A549 (cell line): ENCODE data around the gene PIP5K1A. TPM values are rescaled to one million over a fixed set of nuclear protein-coding genes. Genes with fewer than 3 reads are reported as not detected.

Experiments used
- ATAC-seq, 2 experiments: fragments of 200-7000 bp in 1 of 2; fragments of >200 bp in 1 of 2; cut with Nextera tagmentation in 1 of 2; cut with Tn5 transposase in 1 of 2; 3 replicates each; pipeline versions ENCODE4 v1.8.0 to v1.9.1; 2018 to 2020; ENCODE audit warnings: mild to moderate bottlenecking in 1 of 2, moderate library complexity in 1 of 2
- CTCF ChIA-PET: fragments of 300-600 bp; sonication (Branson Sonifier 250); formaldehyde crosslinking; extraction: SDS; loops from one replicate; lab custom pipeline; 2021; ENCODE audit warnings: antibody characterized with exemption, inconsistent platforms; lab: Yijun Ruan, JAX
- POLR2A ChIA-PET: fragments of 350-600 bp; formaldehyde crosslinking; extraction: SDS; loops from one replicate; lab custom pipeline; 2021; ENCODE audit warnings: antibody characterized with exemption, inconsistent platforms; lab: Yijun Ruan, JAX
- DNase-seq, 2 experiments: peaks; one replicate each; pipeline versions ENCODE4 v3.0.0 to v3.0.0-alpha.2; 2011 to 2016; ENCODE audit warnings: low read depth in 1 of 2, low spot score in 1 of 2
- FAIRE-seq: peaks from 2 replicates; lab custom pipeline; 2011; peaks lifted over from hg19 to GRCh38; lab: Jason Lieb, UNC
- H3K27ac ChIP-seq, 2 experiments: fragments of >200 bp; sonication (Bioruptor Twin); formaldehyde crosslinking; 3 replicates each; pipeline ENCODE4 v1.5.1; 2016 to 2017
- H3K4me1 ChIP-seq: fragments of >200 bp; sonication (Bioruptor Twin); formaldehyde crosslinking; 3 replicates; pipeline ENCODE4 v1.6.1; 2016
- H3K4me2 ChIP-seq: fragments of >200 bp; sonication (Bioruptor Twin); formaldehyde crosslinking; 3 replicates; pipeline ENCODE4 v1.6.1; 2016
- H3K4me3 ChIP-seq: fragments of >200 bp; sonication (Bioruptor Twin); formaldehyde crosslinking; 3 replicates; pipeline ENCODE4 v1.5.1; 2016
- H3K9me3 ChIP-seq: fragments of >200 bp; sonication (Bioruptor Twin); formaldehyde crosslinking; 3 replicates; pipeline ENCODE4 v1.6.1; 2016
- CBX2 ChIP-seq: fragments of 200-600 bp; sonication (generic); IDR thresholded peaks from 2 replicates; pipeline ENCODE4 v1.6.1; 2016; ENCODE audit warnings: low read depth, mild to moderate bottlenecking, borderline replicate concordance
- EHMT2 ChIP-seq: fragments of 200-600 bp; sonication (generic); IDR thresholded peaks from 2 replicates; pipeline ENCODE4 v1.6.1; 2016; ENCODE audit warnings: antibody characterized with exemption, low read depth, mild to moderate bottlenecking, moderate library complexity
- FOSB ChIP-seq: fragments of 250-450 bp; sonication (Bioruptor Pico); IDR thresholded peaks from 2 replicates; pipeline ENCODE4 v1.5.0; 2020; ENCODE audit warnings: mild to moderate bottlenecking, moderate library complexity
- FOSL2 ChIP-seq, 2 experiments: fragments of 450-650 bp in 1 of 2; fragments of >200 bp in 1 of 2; sonication (Bioruptor Twin) in 1 of 2; formaldehyde crosslinking; IDR thresholded peaks; 2 replicates each; pipeline versions ENCODE4 v1.5.0 to v1.6.1; 2016 to 2020; ENCODE audit warnings: mild to moderate bottlenecking in 1 of 2, moderate library complexity in 1 of 2
- FOXS1 ChIP-seq: fragments of 250-450 bp; sonication (Bioruptor Pico); IDR thresholded peaks from 2 replicates; pipeline ENCODE4 v1.5.0; 2020; ENCODE audit warnings: mild to moderate bottlenecking, moderate library complexity
- HES2 ChIP-seq: fragments of >200 bp; sonication (Bioruptor Twin); formaldehyde crosslinking; IDR thresholded peaks from 2 replicates; pipeline ENCODE4 v1.6.1; 2016
- HOXA7 ChIP-seq: fragments of 250-450 bp; sonication (Bioruptor Pico); IDR thresholded peaks from 2 replicates; pipeline ENCODE4 v1.5.0; 2020; ENCODE audit warnings: mild to moderate bottlenecking, moderate library complexity
- HOXB5 ChIP-seq: fragments of 250-450 bp; sonication (Bioruptor Pico); IDR thresholded peaks from 2 replicates; pipeline ENCODE4 v1.5.0; 2020; ENCODE audit warnings: mild to moderate bottlenecking, moderate library complexity
- JUN ChIP-seq, 2 experiments: fragments of >200 bp; sonication (Bioruptor Twin); formaldehyde crosslinking; IDR thresholded peaks; 2 replicates in 1 of 2; 3 replicates in 1 of 2; pipeline ENCODE4 v1.6.1; 2016 to 2017
- JUNB ChIP-seq: fragments of >200 bp; sonication (Bioruptor Twin); formaldehyde crosslinking; IDR thresholded peaks from 2 replicates; pipeline ENCODE4 v1.6.1; 2016
- KDM5A ChIP-seq: fragments of 200-600 bp; sonication (generic); IDR thresholded peaks from 2 replicates; pipeline ENCODE4 v1.6.1; 2016; ENCODE audit warnings: antibody characterized with exemption, mild to moderate bottlenecking
- MAFK ChIP-seq: fragments of 450-650 bp; IDR thresholded peaks from 2 replicates; pipeline ENCODE4 v1.6.1; 2014; ENCODE audit not compliant: partially characterized antibody
- MAZ ChIP-seq: fragments of 150-350 bp; IDR thresholded peaks from 2 replicates; pipeline ENCODE4 v1.6.1; 2014; ENCODE audit warnings: antibody characterized with exemption, low read depth, low read length, borderline replicate concordance
- MYC ChIP-seq: IDR thresholded peaks from 2 replicates; pipeline ENCODE4 v1.6.1; 2012; ENCODE audit warnings: mild to moderate bottlenecking, inconsistent platforms, low read length, improper control_type of control experiment, borderline replicate concordance
- POLR2AphosphoS2 ChIP-seq: conservative IDR thresholded peaks from 2 replicates; pipeline ENCODE4 v1.6.1; 2012; ENCODE audit warnings: low read length, improper control_type of control experiment, inconsistent platforms
- SREBF2 ChIP-seq: fragments of 450-650 bp; IDR thresholded peaks from 2 replicates; pipeline ENCODE4 v1.6.1; 2014; ENCODE audit warnings: mild to moderate bottlenecking, moderate library complexity
- TFCP2L1 ChIP-seq: fragments of 250-450 bp; sonication (Bioruptor Pico); IDR thresholded peaks from 2 replicates; pipeline ENCODE4 v1.5.0; 2021; ENCODE audit warnings: mild to moderate bottlenecking
- TP53 ChIP-seq: fragments of 250-450 bp; sonication (Bioruptor Pico); IDR thresholded peaks from 2 replicates; pipeline ENCODE4 v1.5.0; 2021; ENCODE audit warnings: mild to moderate bottlenecking, moderate library complexity
- ZC3H11A ChIP-seq: fragments of 450-650 bp; IDR thresholded peaks from 2 replicates; pipeline ENCODE4 v1.6.1; 2014; ENCODE audit warnings: antibody characterized with exemption, mild to moderate bottlenecking
- ZFP36 ChIP-seq: fragments of 450-650 bp; IDR thresholded peaks from 2 replicates; pipeline ENCODE4 v1.6.1; 2014; ENCODE audit warnings: borderline replicate concordance; ENCODE audit not compliant: partially characterized antibody
- WGBS: methylation state at CpG from one replicate; pipeline ENCODE4 v1.1.6; 2017; ENCODE audit errors: missing lambda C conversion rate; 5-methylcytosine and 5-hydroxymethylcytosine counted together
- polyA plus RNA-seq, 4 experiments: library from polyadenylated mRNA; depleted of rRNA in 3 of 4; stranded (reverse); fragments of >200 nt; fragmentation: RNase III in 1 of 4; extraction: RNeasy Plus Mini Kit Qiagen cat#74134 plus additional on column Dnase treatment in 1 of 4; gene quantifications; 2 replicates in 3 of 4; 3 replicates in 1 of 4; pipeline ENCODE4 v1.2.3, GENCODE V29; 2011 to 2017
- TF ChIP-seq, protein P1 (sequence below): IDR thresholded peaks from 2 replicates; pipeline ENCODE4 v1.6.1; 2012

The PIP5K1A gene
- polyA plus RNA-seq, 2 of the 4 experiments (the other 2 are of a cell fraction) = 50.0 to 129 TPM

DNA sequence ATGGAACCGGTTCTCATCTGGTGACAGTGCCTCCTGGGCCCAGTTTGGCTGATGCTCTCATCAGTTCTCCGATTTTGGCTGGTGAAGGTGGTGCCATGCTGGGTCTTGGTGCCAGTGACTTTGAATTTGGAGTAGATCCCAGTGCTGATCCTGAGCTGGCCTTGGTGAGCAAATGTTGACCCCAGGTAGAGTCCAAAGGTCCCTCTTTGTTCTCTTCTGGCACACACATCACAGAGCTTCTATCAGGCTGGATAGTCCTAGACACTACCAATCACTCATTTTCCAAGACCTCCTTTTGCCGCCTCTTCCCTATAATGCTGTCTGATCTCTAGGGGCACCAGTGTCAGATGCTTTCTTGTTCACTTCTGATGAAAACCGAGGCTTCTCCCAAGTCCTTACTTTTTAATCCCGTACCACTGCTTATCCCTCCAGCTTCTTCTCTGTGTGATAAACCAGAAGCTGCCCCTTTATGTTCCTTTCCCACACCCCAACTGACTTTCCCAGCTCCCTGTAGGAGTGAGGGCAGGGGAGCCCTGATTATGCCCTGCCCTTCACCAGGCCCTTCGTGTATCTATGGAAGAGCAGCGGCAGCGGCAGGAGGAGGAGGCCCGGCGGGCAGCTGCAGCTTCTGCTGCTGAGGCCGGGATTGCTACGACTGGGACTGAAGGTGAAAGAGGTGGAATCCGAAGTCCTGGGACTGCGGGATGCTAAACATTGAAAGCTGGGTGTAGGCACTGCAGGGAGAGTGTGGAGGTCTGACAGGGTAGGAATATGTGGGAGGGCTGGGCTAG is 67.3 kb downstream of the PIP5K1A start (continued):
- TF ChIP-seq JUN (IDR thresholded peaks at IDR 0.05) = no peak
- TF ChIP-seq, all 56 proteins: peak for 0

- no peaks in the 10 kb centered on the region for H3K9me3 ChIP-seq
- no peak; a peak in 1 of 6 replicates for ATAC-seq
- TF ChIP-seq JUNB (no peak), MAFK (no peak), FOSL2 (IDR thresholded peaks at IDR 0.05) (no peak), FOSL2 (CRISPR knock-in tag; IDR thresholded peaks at IDR 0.05) (no peak), TFCP2L1 (no peak)
- TF ChIP-seq, all 56 proteins: peak for 0
- no peaks in the 10 kb centered on the region for H3K4me1 ChIP-seq
- WGBS = 89% methylated on average over 3 of the region's 3 CpGs
- ChIA-PET CTCF (interaction anchor here (2.0 to 2.5 kb wide), 2 partner anchors 14 to 75 kb away, joined by 7 to 9 read pairs; no protein-coding TSS in a partner anchor), POLR2A (interaction anchor here (0.5 kb wide), 1 partner anchor 9 kb away, joined by 5 read pairs; no protein-coding TSS in a partner anchor)
- no peak overlapping the region for H3K27ac ChIP-seq
- FAIRE-seq (no peak), DNase-seq (no peak)
- H3K4me2 ChIP-seq = no peak overlapping the region
- no peak overlapping the region for H3K4me3 ChIP-seq
These were observed 68.0 kb downstream of the PIP5K1A start for GRCh38 chr1:151266315-151266714.

DNA sequence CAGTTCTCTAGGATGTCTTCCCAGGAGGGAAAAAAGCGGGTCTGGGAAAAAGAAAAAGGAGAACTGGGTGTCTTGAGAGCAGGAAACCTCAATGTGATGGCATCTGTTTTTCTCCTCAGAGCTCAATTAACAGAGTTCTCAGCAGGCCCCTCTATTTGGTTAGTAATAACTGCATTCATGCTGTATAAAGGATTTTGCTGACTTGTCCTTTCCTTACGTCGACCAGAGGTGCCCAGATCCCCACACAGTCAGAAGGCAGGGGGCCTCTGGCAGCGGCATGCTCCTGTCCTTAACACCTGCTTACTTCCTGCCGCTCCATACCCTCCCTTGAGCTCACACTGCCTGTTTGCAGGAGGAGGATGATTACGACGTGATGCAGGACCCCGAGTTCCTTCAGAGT is 68.5 kb downstream of the PIP5K1A start:
- POLR2A ChIA-PET = interaction anchor here (0.5 kb wide), 1 partner anchor 10 kb away, joined by 5 read pairs; no protein-coding TSS in a partner anchor
- no peak for DNase-seq
- CTCF ChIA-PET = interaction anchor here (0.8 to 2.5 kb wide), 3 partner anchors 9 to 74 kb away, joined by 3 to 9 read pairs (median 7); no protein-coding TSS in a partner anchor
- WGBS = 89% methylated on average over 8 of the region's 8 CpGs
- FAIRE-seq = no peak
- Histone ChIP-seq H3K9me3 (no peaks in the 10 kb centered on the region), H3K4me3 (no peak overlapping the region), H3K27ac (no peak overlapping the region), H3K4me2 (no peak overlapping the region), H3K4me1 (no peaks in the 10 kb centered on the region)
- TF ChIP-seq MAFK (peak; percentile 37), EHMT2 (no peak), KDM5A (no peak), FOSL2 (IDR thresholded peaks at IDR 0.05) (no peak), FOSL2 (CRISPR knock-in tag; IDR thresholded peaks at IDR 0.05) (no peak), HOXA7 (no peak), FOXS1 (CRISPR knock-in tag) (no peak), CBX2 (no peak)
- ATAC-seq = no peak

DNA sequence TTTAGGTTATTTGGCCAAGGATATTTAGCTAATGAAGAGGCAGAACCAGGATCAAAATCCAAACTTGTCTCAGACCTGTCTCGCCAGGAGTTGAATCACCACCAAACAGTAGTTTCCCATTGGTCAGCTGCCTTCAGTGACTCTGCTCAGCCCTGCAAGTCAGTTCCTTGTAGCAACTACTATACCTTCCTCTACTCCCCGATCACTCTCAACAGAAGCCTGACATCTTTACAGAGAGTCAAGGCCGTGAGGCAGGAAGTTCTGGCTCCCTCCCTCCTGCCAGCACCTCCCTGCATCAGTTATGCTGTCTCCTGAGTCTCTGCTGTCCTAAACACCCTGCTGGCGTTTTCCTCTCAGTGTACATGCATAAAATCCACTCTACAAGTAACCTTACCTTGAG is 69.4 kb downstream of the PIP5K1A start:
- no peak overlapping the region for H3K4me2 ChIP-seq
- no peaks in the 10 kb centered on the region for H3K9me3 ChIP-seq
- no peak overlapping the region for H3K4me3 ChIP-seq
- no peak overlapping the region for H3K27ac ChIP-seq
- peak in 1 of 2 experiments; percentile 59; a peak in 2 of 6 replicates for ATAC-seq
- no peak for FAIRE-seq
- 83% methylated on average over 4 of the region's 4 CpGs for WGBS
- ChIA-PET POLR2A (interaction anchor here (1.1 kb wide), 1 partner anchor 13 kb away, joined by 4 read pairs; the partner anchor contains the start of gene PSMD4), CTCF (interaction anchor here (2.0 to 2.5 kb wide), 2 partner anchors 16 to 73 kb away, joined by 7 to 9 read pairs; no protein-coding TSS in a partner anchor)
- no peak for DNase-seq
- H3K4me1 ChIP-seq = no peaks in the 10 kb centered on the region
- TF ChIP-seq JUNB = no peak
- TF ChIP-seq MYC = no peak
- no peak for TF ChIP-seq POLR2AphosphoS2
- no peak for TF ChIP-seq ZFP36
- no peak for TF ChIP-seq MAZ
- no peak for TF ChIP-seq ZC3H11A
- TF ChIP-seq TP53 = no peak
- TF ChIP-seq HES2 = no peak
- TF ChIP-seq FOSB = no peak
- TF ChIP-seq HOXB5 = no peak
- no peak for TF ChIP-seq SREBF2
- TF ChIP-seq, protein P1, sequence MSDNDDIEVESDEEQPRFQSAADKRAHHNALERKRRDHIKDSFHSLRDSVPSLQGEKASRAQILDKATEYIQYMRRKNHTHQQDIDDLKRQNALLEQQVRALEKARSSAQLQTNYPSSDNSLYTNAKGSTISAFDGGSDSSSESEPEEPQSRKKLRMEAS = no peak
- no peak for TF ChIP-seq FOXS1 (CRISPR knock-in tag)
